ENCODE data around the gene KIFC1. TPM values are rescaled to one million over a fixed set of nuclear protein-coding genes. Genes with fewer than 3 reads are reported as not detected.

The KIFC1 gene
- total and polyA plus RNA-seq, 2 donors from 2014 or later, result 2.3 TPM; not detected in 1

DNA sequence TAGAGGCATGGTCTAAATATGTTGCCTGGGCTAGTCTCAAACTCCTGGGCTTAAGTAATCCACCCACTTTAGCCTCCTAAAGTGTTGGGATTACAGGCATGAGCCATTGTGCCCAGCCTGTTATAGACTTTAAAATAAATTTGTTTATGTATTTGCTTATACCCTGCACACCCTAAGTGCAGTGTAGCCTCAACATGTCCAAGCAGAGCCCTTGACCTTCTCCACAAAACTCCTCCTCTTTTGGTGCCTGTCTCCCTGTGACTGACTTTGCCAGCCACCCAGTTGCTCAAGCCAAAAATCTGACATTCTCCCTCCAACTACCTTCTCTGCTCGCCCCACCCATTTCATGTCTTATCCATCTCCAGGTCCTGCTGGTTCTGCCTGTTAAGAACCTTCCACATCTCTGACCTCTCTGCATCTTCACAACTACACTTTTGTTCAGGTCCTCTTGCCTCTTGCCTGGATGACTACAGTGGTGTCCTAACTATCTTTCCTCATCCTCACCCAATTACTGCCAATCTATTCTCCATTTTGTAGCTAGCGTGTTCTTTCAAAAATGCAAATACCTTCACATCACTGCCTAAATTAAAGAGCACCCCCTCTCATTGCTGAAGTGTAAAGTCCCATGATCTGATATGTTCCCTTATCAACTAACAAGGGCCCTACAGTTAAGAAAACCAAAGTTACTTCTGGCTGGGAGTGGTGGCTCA, 11.2 kb upstream of the KIFC1 start:
- Histone ChIP-seq H3K27ac (ENCODE audit: low read depth in 2 of 2, low read length in 2 of 2) (no peak overlapping the region), H3K4me3 (ENCODE audit: low read length in 3 of 3) (no peak overlapping the region), H3K27me3 (ENCODE audit: control insufficient read depth, insufficient read depth, low read length) (no peaks in the 10 kb centered on the region), H3K4me1 (ENCODE audit: control insufficient read depth in 2 of 3, insufficient read depth in 2 of 3, low read depth in 1 of 3, low read length in 3 of 3) (no peaks in the 10 kb centered on the region), H3K36me3 (ENCODE audit: control insufficient read depth in 2 of 3, insufficient read depth in 3 of 3, low read length in 3 of 3) (no peaks in the 10 kb centered on the region), H3K9me3 (ENCODE audit: control insufficient read depth in 2 of 3, insufficient read depth in 1 of 3, low read length in 3 of 3) (no peaks in the 10 kb centered on the region), H3K9ac (ENCODE audit: low read length in 3 of 3) (no peak overlapping the region)
- TF ChIP-seq, protein P1, sequence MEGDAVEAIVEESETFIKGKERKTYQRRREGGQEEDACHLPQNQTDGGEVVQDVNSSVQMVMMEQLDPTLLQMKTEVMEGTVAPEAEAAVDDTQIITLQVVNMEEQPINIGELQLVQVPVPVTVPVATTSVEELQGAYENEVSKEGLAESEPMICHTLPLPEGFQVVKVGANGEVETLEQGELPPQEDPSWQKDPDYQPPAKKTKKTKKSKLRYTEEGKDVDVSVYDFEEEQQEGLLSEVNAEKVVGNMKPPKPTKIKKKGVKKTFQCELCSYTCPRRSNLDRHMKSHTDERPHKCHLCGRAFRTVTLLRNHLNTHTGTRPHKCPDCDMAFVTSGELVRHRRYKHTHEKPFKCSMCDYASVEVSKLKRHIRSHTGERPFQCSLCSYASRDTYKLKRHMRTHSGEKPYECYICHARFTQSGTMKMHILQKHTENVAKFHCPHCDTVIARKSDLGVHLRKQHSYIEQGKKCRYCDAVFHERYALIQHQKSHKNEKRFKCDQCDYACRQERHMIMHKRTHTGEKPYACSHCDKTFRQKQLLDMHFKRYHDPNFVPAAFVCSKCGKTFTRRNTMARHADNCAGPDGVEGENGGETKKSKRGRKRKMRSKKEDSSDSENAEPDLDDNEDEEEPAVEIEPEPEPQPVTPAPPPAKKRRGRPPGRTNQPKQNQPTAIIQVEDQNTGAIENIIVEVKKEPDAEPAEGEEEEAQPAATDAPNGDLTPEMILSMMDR (IDR thresholded peaks at IDR 0.05; ENCODE audit: borderline replicate concordance, extremely low read depth, insufficient read depth), result no peak
- intact Hi-C loops (cut with DNase I), result no loop called here
- no peak for DNase-seq
- no peak for FAIRE-seq

DNA sequence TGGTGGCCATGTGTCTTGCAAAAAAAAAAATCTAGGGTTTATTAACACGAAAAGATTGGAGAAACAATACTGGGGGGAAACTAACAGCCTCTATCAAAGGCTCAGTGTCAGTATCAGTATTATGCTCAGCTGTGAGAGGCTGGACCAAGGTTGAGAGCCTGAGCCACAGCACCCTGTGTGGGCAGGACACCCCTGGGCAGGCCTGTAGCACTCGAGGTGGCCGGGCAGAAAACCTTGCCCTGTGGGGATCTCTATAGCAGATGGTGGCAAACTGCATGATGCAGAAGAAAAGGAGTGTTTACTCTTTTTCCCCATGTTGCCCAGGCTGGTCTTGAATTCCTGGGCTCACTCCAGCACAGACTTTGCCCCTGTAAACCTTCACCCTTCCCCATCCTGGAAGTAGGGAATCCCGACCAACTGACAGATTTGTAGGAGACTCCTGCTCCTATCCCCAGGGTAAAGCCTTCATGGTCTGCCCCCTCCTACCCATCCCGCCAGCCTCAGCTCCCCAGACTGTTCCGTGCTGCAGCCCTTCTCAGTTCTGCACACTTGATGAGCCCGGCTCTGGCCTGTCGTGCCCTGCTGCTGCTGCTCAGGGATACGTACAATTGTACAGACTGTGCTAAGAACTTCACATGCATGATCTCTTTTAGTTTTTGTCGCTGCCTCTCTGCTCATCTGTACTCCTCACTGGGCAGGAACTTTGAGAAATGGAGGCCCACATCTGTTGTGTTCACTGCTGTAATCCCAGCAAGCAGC, 8.0 kb upstream of the KIFC1 start:
- intact Hi-C loops (cut with DNase I), result no loop called here
- H3K27me3 ChIP-seq (ENCODE audit: control insufficient read depth, insufficient read depth, low read length), result no peaks in the 10 kb centered on the region
- DNase-seq, result no peak
- H3K9me3 ChIP-seq (ENCODE audit: control insufficient read depth in 2 of 3, insufficient read depth in 1 of 3, low read length in 3 of 3), result no peaks in the 10 kb centered on the region
- no peaks in the 10 kb centered on the region for H3K36me3 ChIP-seq (ENCODE audit: control insufficient read depth in 2 of 3, insufficient read depth in 3 of 3, low read length in 3 of 3)
- TF ChIP-seq, protein P1 (IDR thresholded peaks at IDR 0.05; ENCODE audit: borderline replicate concordance, extremely low read depth, insufficient read depth), result no peak
- no peak overlapping the region for H3K27ac ChIP-seq (ENCODE audit: low read depth in 2 of 2, low read length in 2 of 2)
- H3K9ac ChIP-seq (ENCODE audit: low read length in 3 of 3), result no peak overlapping the region
- no peak for FAIRE-seq
- H3K4me1 ChIP-seq (ENCODE audit: control insufficient read depth in 2 of 3, insufficient read depth in 2 of 3, low read depth in 1 of 3, low read length in 3 of 3), result no peaks in the 10 kb centered on the region
- no peak overlapping the region for H3K4me3 ChIP-seq (ENCODE audit: low read length in 3 of 3)

DNA sequence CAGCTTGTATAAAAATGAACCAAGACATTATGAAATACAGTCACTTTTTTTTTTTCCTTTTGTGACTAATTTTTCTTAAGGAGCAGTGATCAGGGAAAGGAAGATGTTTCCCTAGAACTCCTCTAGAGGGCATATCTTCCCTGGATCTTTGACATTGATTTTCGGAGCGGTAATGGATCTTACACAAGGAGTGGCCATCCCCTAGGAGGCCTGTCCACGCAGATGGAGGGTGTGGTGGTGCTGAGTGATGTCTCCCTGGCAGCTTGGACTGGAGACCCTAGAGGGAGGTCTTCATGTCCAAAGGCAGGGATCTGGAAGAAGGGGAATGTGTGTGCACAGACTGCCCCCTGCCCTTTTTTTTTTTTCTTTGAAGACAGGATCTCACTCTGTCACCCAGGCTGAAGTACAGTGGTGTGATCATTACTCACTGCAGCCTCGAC, 7.0 kb upstream of the KIFC1 start:
- FAIRE-seq (no peak), DNase-seq (no peak)
- Histone ChIP-seq H3K9me3 (ENCODE audit: control insufficient read depth in 2 of 3, insufficient read depth in 1 of 3, low read length in 3 of 3) (no peaks in the 10 kb centered on the region), H3K36me3 (ENCODE audit: control insufficient read depth in 2 of 3, insufficient read depth in 3 of 3, low read length in 3 of 3) (no peaks in the 10 kb centered on the region), H3K4me3 (ENCODE audit: low read length in 3 of 3) (no peak overlapping the region), H3K27ac (ENCODE audit: low read depth in 2 of 2, low read length in 2 of 2) (no peak overlapping the region), H3K4me1 (ENCODE audit: control insufficient read depth in 2 of 3, insufficient read depth in 2 of 3, low read depth in 1 of 3, low read length in 3 of 3) (no peaks in the 10 kb centered on the region), H3K9ac (ENCODE audit: low read length in 3 of 3) (no peak overlapping the region), H3K27me3 (ENCODE audit: control insufficient read depth, insufficient read depth, low read length) (no peaks in the 10 kb centered on the region)
- intact Hi-C loops (cut with DNase I), result no loop called here
- TF ChIP-seq, protein P1 (IDR thresholded peaks at IDR 0.05; ENCODE audit: borderline replicate concordance, extremely low read depth, insufficient read depth), result no peak
